A673 (cell line): ENCODE measurements around the gene CRADD.

Experiments used
- CTCF ChIP-seq: fragments of 300-800, 200-600 bp; sonication (generic); conservative IDR thresholded peaks from 2 replicates; pipeline ENCODE4 v1.5.1; 2017; ENCODE audit warnings: low read depth, mild to moderate bottlenecking, antibody characterized with exemption, low read length, moderate library complexity, mixed read lengths
- EZH2 ChIP-seq: fragments of 200-600 bp; sonication (generic); IDR thresholded peaks from 2 replicates; pipeline ENCODE4 v1.6.1; 2017; ENCODE audit warnings: borderline replicate concordance, low read depth, mild to moderate bottlenecking, mixed read lengths, antibody characterized with exemption, low read length; ENCODE audit not compliant: poor library complexity, severe bottlenecking

- TF ChIP-seq CTCF (peak; percentile 47), EZH2 (no peak)
Observed at GRCh38 chr12:93742110-93742934, 65.1 kb downstream of the CRADD start.
